Right lobe of liver (tissue), 6 donors: ENCODE data around the gene IQSEC3. TPM values are rescaled to one million over a fixed set of nuclear protein-coding genes. Genes with fewer than 3 reads are reported as not detected.
A peak's percentile ranks its signal among the peaks of the same experiment; 100 is the strongest.

ENCODE experiments used
- ATAC-seq, 4 donors: fragments of 200-7000 bp; cut with Tn5 transposase; one replicate each; pipeline ENCODE4 v1.9.1; 2020; ENCODE audit warnings: mild to moderate bottlenecking in 4 of 4, moderate library complexity in 4 of 4
- DNase-seq, 3 donors: peaks; one replicate each; pipeline ENCODE4 v3.0.0-alpha.2; 2020
- H3K27ac ChIP-seq, 3 donors: fragments of 200-600 bp; one replicate each; pipeline ENCODE4 v1.8.0; 2022
- H3K27me3 ChIP-seq, 2 donors: fragments of 200-600 bp; one replicate each; pipeline ENCODE4 v1.8.0; 2022
- H3K36me3 ChIP-seq, 4 donors: fragments of 200-600 bp; sonication (generic) in 1 of 4; one replicate each; pipeline versions ENCODE4 v1.5.1 to v1.8.0; 2017 to 2022; ENCODE audit warnings: control low read depth in 1 of 4
- H3K4me1 ChIP-seq, 4 donors: fragments of 200-600 bp; sonication (generic) in 1 of 4; one replicate each; pipeline versions ENCODE4 v1.5.1 to v1.8.0; 2017 to 2022; ENCODE audit warnings: control low read depth in 1 of 4
- H3K4me3 ChIP-seq, 3 donors: fragments of 200-600 bp; one replicate each; pipeline ENCODE4 v1.8.0; 2022
- H3K9me3 ChIP-seq, 4 donors: fragments of 200-600 bp; sonication (generic) in 1 of 4; one replicate each; pipeline versions ENCODE4 v1.5.1 to v1.8.0; 2017 to 2022; ENCODE audit warnings: control low read depth in 1 of 4
- POLR2A ChIP-seq: fragments of 450-650 bp; IDR thresholded peaks from one replicate; pipeline ENCODE4 v1.6.1; 2017; ENCODE audit warnings: antibody characterized with exemption, mild to moderate bottlenecking
- WGBS: methylation state at CpG from one replicate; pipeline ENCODE4 v1.1.6; 2018; ENCODE audit warnings: low coverage, low lambda C conversion rate; ENCODE audit not compliant: insufficient coverage; ENCODE audit errors: missing lambda C conversion rate; 5-methylcytosine and 5-hydroxymethylcytosine counted together
- intact Hi-C, 2 donors: fragments of 100-400 bp; cut with DNase I; formaldehyde crosslinking; loops; one replicate each; pipeline versions ENCODE4 v1.11.2 to v1.14.1; 2022
- total RNA-seq, 6 experiments: library from RNA; depleted of rRNA in 2 of 6; stranded (reverse); fragments of >200 nt in 2 of 6; fragmentation: NEBNext Ultra II Directional in 3 of 6; extraction: Animal tissue kit (Norgen Biotek cat#: 25700) in 3 of 6; gene quantifications; one replicate each; pipeline versions ENCODE4 v1.1.0 to v1.2.4, GENCODE V29; 2016 to 2023
- TF ChIP-seq, protein P1 (sequence below), 4 donors: fragments of 200-600 bp in 3 of 4; fragments of 450-650 bp in 1 of 4; IDR thresholded peaks; one replicate each; pipeline versions ENCODE4 v1.5.1 to v1.8.0; 2016 to 2022; ENCODE audit warnings: antibody characterized with exemption in 4 of 4, mild to moderate bottlenecking in 2 of 4
- donor health status: DM: no; HTN: yes; CAD: no.
- donor health status: DM: no; HTN: no; CAD: no.
- donor health status: DM: no; HTN: no; CAD: no.
- donor health status: DM: no; HTN: yes; CAD: no.
- donor health status: DM: no; HTN: yes; CAD: no.

Gene IQSEC3
- total RNA-seq, 6 experiments from 2014 or later: 0.05 to 0.64 (median 0.15) TPM; not detected in 1

DNA sequence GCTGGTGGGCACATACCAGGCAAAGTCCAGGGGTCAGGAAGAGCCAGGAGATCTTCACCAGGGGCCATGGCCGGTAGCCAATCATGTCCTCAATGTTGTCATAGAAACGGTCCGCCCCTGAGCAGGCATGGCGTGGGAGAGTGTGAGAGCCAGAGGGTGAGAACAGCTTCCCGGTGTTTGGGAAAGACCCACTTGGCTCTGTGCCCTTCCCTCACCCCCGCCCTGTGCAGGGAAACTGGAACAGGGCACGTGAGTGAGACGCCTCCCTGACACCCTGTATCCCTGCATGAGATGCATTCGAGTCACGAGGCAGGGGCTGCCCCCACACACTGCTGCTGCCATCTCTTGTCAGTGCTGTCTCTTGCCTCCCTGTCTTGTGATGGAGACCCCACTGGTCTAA, 126.7 kb downstream of the IQSEC3 start:
- DNase-seq: peak in 1 of 3 donors; percentile 11
- Histone ChIP-seq H3K27ac (no peak overlapping the region), H3K4me3 (no peak overlapping the region), H3K4me1 (peaks cover 0 to 9% (median 3%) of the 10 kb centered on the region in 4 donors), H3K36me3 (peaks cover 0 to 58% (median 6%) of the 10 kb centered on the region in 4 donors), H3K9me3 (no peaks in the 10 kb centered on the region), H3K27me3 (no peaks in the 10 kb centered on the region)
- no peak for ATAC-seq
- no peak for TF ChIP-seq POLR2A
- TF ChIP-seq, protein P1, sequence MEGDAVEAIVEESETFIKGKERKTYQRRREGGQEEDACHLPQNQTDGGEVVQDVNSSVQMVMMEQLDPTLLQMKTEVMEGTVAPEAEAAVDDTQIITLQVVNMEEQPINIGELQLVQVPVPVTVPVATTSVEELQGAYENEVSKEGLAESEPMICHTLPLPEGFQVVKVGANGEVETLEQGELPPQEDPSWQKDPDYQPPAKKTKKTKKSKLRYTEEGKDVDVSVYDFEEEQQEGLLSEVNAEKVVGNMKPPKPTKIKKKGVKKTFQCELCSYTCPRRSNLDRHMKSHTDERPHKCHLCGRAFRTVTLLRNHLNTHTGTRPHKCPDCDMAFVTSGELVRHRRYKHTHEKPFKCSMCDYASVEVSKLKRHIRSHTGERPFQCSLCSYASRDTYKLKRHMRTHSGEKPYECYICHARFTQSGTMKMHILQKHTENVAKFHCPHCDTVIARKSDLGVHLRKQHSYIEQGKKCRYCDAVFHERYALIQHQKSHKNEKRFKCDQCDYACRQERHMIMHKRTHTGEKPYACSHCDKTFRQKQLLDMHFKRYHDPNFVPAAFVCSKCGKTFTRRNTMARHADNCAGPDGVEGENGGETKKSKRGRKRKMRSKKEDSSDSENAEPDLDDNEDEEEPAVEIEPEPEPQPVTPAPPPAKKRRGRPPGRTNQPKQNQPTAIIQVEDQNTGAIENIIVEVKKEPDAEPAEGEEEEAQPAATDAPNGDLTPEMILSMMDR (IDR thresholded peaks at IDR 0.05): no peak
- 20% methylated on average over 1 of the region's 10 CpGs for WGBS
- intact Hi-C loops: no loop called here

DNA sequence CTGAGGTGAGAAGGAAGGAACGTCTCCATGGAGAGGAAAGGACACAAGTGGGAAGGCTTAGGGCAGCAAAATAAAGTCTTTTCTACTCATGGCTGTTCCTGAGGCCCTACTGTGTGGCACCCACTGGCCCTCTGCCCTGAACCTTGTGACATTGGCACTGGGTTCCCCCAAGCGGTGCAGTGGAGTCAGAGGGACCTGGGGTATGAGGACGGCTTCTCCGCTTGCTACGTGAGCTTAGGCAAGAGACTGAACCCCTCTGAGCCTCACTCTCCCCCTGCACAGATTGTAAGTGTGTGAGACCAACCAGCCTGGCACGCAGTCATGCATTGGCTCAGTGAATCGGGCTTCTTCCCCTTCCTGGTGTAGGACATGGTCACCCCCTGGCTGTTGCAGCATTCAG, 127.7 kb downstream of the IQSEC3 start:
- Histone ChIP-seq H3K4me3 (no peak overlapping the region), H3K27ac (no peak overlapping the region), H3K36me3 (peaks cover 0 to 68% (median 7%) of the 10 kb centered on the region in 4 donors), H3K4me1 (peaks cover 0 to 4% (median 2%) of the 10 kb centered on the region in 4 donors), H3K9me3 (no peaks in the 10 kb centered on the region), H3K27me3 (no peaks in the 10 kb centered on the region)
- no peak for ATAC-seq
- DNase-seq: peak in 1 of 3 donors; percentile 29
- WGBS: 43% methylated on average over 1 of the region's 7 CpGs
- intact Hi-C loops: no loop called here
- no peak for TF ChIP-seq POLR2A
- TF ChIP-seq, protein P1 (IDR thresholded peaks at IDR 0.05): no peak

DNA sequence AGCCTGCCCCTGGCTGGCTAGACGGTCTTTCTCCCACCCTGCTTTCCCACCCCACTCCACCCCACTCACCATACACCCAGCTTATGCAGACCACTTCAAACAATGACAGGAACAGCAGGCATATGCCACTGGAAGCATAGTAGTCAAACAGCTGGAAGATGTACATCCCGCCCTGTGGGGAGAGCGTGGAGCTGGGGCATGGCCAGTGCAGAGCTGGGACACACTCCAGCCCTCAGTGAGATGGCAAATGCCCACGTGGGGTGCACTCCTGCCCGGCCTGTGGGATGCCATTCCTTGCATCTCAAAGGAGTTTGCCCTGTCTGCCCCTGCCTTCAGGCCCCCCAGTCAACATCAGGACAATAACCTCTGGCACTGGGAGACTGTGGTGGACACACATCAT, 128.6 kb downstream of the IQSEC3 start:
- TF ChIP-seq, protein P1 (IDR thresholded peaks at IDR 0.05): no peak
- TF ChIP-seq POLR2A: no peak
- Histone ChIP-seq H3K4me3 (no peak overlapping the region), H3K36me3 (peaks cover 0 to 74% (median 10%) of the 10 kb centered on the region in 4 donors), H3K9me3 (no peaks in the 10 kb centered on the region), H3K27ac (no peak overlapping the region), H3K27me3 (no peaks in the 10 kb centered on the region), H3K4me1 (no peaks in the 10 kb centered on the region)
- intact Hi-C loops: no loop called here
- WGBS: 100% methylated on average over 1 of the region's 5 CpGs
- peak in 2 of 3 donors; percentile 5 to 34 for DNase-seq
- no peak for ATAC-seq

DNA sequence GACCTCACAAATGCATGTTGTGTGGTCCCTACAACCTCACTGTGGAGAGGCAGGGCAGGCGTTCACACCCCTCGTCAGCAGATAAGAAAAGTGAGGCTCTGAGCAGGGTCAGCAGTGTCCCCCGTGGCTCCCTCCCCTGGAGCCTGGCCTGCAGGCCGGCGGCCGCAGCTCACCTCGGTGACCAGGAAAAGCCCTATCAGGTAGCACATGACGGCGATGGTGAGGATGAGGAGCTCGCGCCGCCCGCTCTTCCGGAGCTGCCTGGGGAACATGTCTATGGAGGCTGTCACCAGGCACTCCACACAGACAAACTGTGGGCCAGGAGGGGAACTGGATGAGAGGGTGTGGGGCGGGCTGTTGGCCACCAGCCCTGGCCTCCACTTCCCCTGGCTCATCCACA, 129.4 kb downstream of the IQSEC3 start:
- 86% methylated on average over 1 of the region's 15 CpGs for WGBS
- Histone ChIP-seq H3K4me1 (no peaks in the 10 kb centered on the region), H3K27me3 (no peaks in the 10 kb centered on the region), H3K27ac (no peak overlapping the region), H3K9me3 (no peaks in the 10 kb centered on the region), H3K4me3 (no peak overlapping the region), H3K36me3 (peaks cover 0 to 80% (median 10%) of the 10 kb centered on the region in 4 donors)
- DNase-seq (peak in 1 of 3 donors; percentile 5), ATAC-seq (no peak)
- intact Hi-C loops: no loop called here
- TF ChIP-seq POLR2A: no peak
- TF ChIP-seq, protein P1 (IDR thresholded peaks at IDR 0.05): no peak

DNA sequence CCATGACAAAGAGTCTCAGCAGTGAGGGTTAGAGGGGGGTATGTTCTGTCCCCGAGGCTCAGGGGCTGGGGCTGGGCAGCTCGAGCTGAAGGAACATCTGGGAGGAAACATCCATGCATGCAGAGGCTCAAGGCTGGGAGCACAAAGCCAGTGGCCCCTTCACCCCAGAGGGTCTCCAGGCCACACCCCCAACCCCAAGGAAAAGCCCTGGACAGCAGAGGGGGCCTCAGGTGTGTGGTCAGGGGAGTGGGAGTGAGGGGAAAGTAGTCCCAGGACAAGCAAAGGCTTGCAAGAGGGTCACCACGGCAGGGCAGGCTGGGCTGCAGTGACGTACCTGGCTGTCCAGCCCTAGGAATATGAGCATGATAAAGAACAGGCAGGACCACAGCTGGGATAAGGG, 129.9 kb downstream of the IQSEC3 start:
- Histone ChIP-seq H3K36me3 (peaks cover 0 to 85% (median 10%) of the 10 kb centered on the region in 4 donors), H3K9me3 (no peaks in the 10 kb centered on the region), H3K27ac (no peak overlapping the region), H3K4me3 (no peak overlapping the region), H3K4me1 (no peaks in the 10 kb centered on the region), H3K27me3 (no peaks in the 10 kb centered on the region)
- no peak for TF ChIP-seq POLR2A
- TF ChIP-seq, protein P1 (IDR thresholded peaks at IDR 0.05): no peak
- DNase-seq (peak in 2 of 3 donors; percentile 6 to 42), ATAC-seq (no peak)
- intact Hi-C loops: no loop called here
- WGBS: 80% methylated on average over 1 of the region's 4 CpGs
